K562 (cell line): ENCODE results near the gene TPRX2. TPM values are rescaled to one million over a fixed set of nuclear protein-coding genes. Genes with fewer than 3 reads are reported as not detected.

ENCODE experiments used
- GMEB1 ChIP-seq: fragments of 250-450 bp; sonication (Bioruptor Pico); IDR thresholded peaks from 2 replicates; pipeline ENCODE4 v1.4.0; 2020; ENCODE audit warnings: mild to moderate bottlenecking
- SMAD4 ChIP-seq: fragments of 250-450 bp; sonication (Bioruptor Pico); conservative IDR thresholded peaks from 2 replicates; pipeline ENCODE4 v1.8.0; 2021; ENCODE audit warnings: inconsistent platforms, mild to moderate bottlenecking, moderate library complexity
- SMARCA5 ChIP-seq: fragments of 450-650 bp; IDR thresholded peaks from 2 replicates; pipeline ENCODE4 v1.6.1; 2016
- SMARCC2 ChIP-seq: fragments of 450-650 bp; IDR thresholded peaks from 2 replicates; pipeline ENCODE4 v1.6.1; 2017; ENCODE audit warnings: antibody characterized with exemption, moderate library complexity, mild to moderate bottlenecking, low read depth
- TSHZ1 ChIP-seq: fragments of 250-450 bp; sonication (Bioruptor Pico); IDR thresholded peaks from 2 replicates; pipeline ENCODE4 v1.4.0; 2020; ENCODE audit warnings: mild to moderate bottlenecking, moderate library complexity
- ZBTB11 ChIP-seq, 3 experiments: fragments of 200-800 bp in 1 of 3; fragments of 250-450 bp in 1 of 3; fragments of 450-650 bp in 1 of 3; sonication (Bioruptor Pico) in 1 of 3; sonication (Bioruptor generic) in 1 of 3; formaldehyde crosslinking in 1 of 3; IDR thresholded peaks; 2 replicates each; pipeline versions ENCODE4 v1.6.1 to v1.8.0; 2016 to 2022; ENCODE audit warnings: mild to moderate bottlenecking in 2 of 3, missing genetic modification characterization in 2 of 3, missing compliant biosample characterization in 1 of 3, moderate library complexity in 1 of 3
- polyA plus RNA-seq, 8 experiments: library from polyadenylated mRNA; depleted of rRNA in 4 of 8; stranded (reverse) in 5 of 8; unstranded in 3 of 8; fragments of >200 nt; fragmentation: Nextera tagmentation in 2 of 8; fragmentation: Illumina TruSeq in 1 of 8; extraction: Ambion mirVana in 2 of 8; extraction: Trizol in 1 of 8; gene quantifications; 2 replicates each; pipeline versions ENCODE4 v1.2.1 to v1.2.3, GENCODE V29; 2011 to 2014; ENCODE audit warnings: inconsistent platforms in 1 of 8, missing spikeins in 1 of 8
- total RNA-seq, 7 experiments: library from RNA; depleted of rRNA in 6 of 7; stranded (reverse); fragments of >200 nt in 6 of 7; fragmentation: Illumina TruSeq in 2 of 7; extraction: Trizol in 2 of 7; gene quantifications; 2 replicates each; pipeline versions ENCODE4 v1.2.1 to v1.2.3, GENCODE V29; 2011 to 2021; ENCODE audit warnings: low replicate concordance in 1 of 7

The TPRX2 gene
- total and polyA plus RNA-seq, 9 of the 15 experiments (the other 6 are each of a cell fraction or from before 2014, with no cell fraction given): not detected

- TF ChIP-seq ZBTB11 (CRISPR knock-in tag; IDR thresholded peaks at IDR 0.05): no peak
- no peak for TF ChIP-seq GMEB1 (CRISPR knock-in tag)
- TF ChIP-seq SMARCC2: no peak
- TF ChIP-seq SMAD4 (CRISPR knock-in tag): no peak
- TF ChIP-seq SMARCA5: no peak
- no peak for TF ChIP-seq TSHZ1
- TF ChIP-seq, all 486 proteins: peak for 0
These were observed 26.3 kb upstream of the TPRX2 start (continued) for GRCh38 chr19:47832723-47833122.
